K562 (cell line): ENCODE results near the gene LHB. TPM values are rescaled to one million over a fixed set of nuclear protein-coding genes. Genes with fewer than 3 reads are reported as not detected.

ENCODE experiments used
- ERF ChIP-seq: fragments of 450-650 bp; formaldehyde crosslinking; IDR thresholded peaks from 2 replicates; pipeline ENCODE4 v1.4.0; 2020; ENCODE audit warnings: mild to moderate bottlenecking, mixed read lengths
- L3MBTL2 ChIP-seq: fragments of 450-650 bp; IDR thresholded peaks from 2 replicates; pipeline ENCODE4 v1.6.1; 2016; ENCODE audit warnings: mild to moderate bottlenecking, moderate library complexity
- MYBL2 ChIP-seq, 2 experiments: fragments of 450-650 bp in 1 of 2; sonication (generic) in 1 of 2; formaldehyde crosslinking in 1 of 2; IDR thresholded peaks; 2 replicates each; pipeline versions ENCODE4 v1.6.1 to v1.8.1; 2017 to 2022; ENCODE audit warnings: borderline replicate concordance in 1 of 2, inconsistent platforms in 1 of 2, low read depth in 1 of 2, mild to moderate bottlenecking in 1 of 2, missing genetic modification reagents in 1 of 2, moderate library complexity in 1 of 2
- POLR2A ChIP-seq: fragments of 450-650 bp; conservative IDR thresholded peaks from 2 replicates; pipeline ENCODE4 v1.6.1; 2016
- polyA plus RNA-seq, 8 experiments: library from polyadenylated mRNA; depleted of rRNA in 4 of 8; stranded (reverse) in 5 of 8; unstranded in 3 of 8; fragments of >200 nt; fragmentation: Nextera tagmentation in 2 of 8; fragmentation: Illumina TruSeq in 1 of 8; extraction: Ambion mirVana in 2 of 8; extraction: Trizol in 1 of 8; gene quantifications; 2 replicates each; pipeline versions ENCODE4 v1.2.1 to v1.2.3, GENCODE V29; 2011 to 2014; ENCODE audit warnings: inconsistent platforms in 1 of 8, missing spikeins in 1 of 8
- total RNA-seq, 7 experiments: library from RNA; depleted of rRNA in 6 of 7; stranded (reverse); fragments of >200 nt in 6 of 7; fragmentation: Illumina TruSeq in 2 of 7; extraction: Trizol in 2 of 7; gene quantifications; 2 replicates each; pipeline versions ENCODE4 v1.2.1 to v1.2.3, GENCODE V29; 2011 to 2021; ENCODE audit warnings: low replicate concordance in 1 of 7
- TF ChIP-seq, protein P1 (sequence below), 2 experiments: fragments of 450-650 bp; formaldehyde crosslinking in 1 of 2; IDR thresholded peaks; 2 replicates each; pipeline versions ENCODE4 v1.4.0 to v1.6.1; 2014 to 2020; ENCODE audit warnings: mild to moderate bottlenecking in 2 of 2, borderline replicate concordance in 1 of 2, low read depth in 1 of 2
- TF ChIP-seq, protein P2 (sequence below), 2 experiments: IDR thresholded peaks; 2 replicates each; pipeline ENCODE4 v1.6.1; 2011; ENCODE audit warnings: borderline replicate concordance in 1 of 2, control low read depth in 1 of 2, low read depth in 1 of 2, low read length in 1 of 2, mild to moderate bottlenecking in 1 of 2, mixed read lengths in 1 of 2, moderate library complexity in 1 of 2; ENCODE audit not compliant: insufficient read depth in 1 of 2, insufficient read length in 1 of 2, poor library complexity in 1 of 2, severe bottlenecking in 1 of 2; ENCODE audit errors: extremely low read depth in 1 of 2
- TF ChIP-seq, protein P3 (sequence below), 3 experiments: IDR thresholded peaks in 2 of 3; conservative IDR thresholded peaks in 1 of 3; 2 replicates each; pipeline ENCODE4 v1.5.1; 2011 to 2012; ENCODE audit warnings: low read length in 3 of 3, mild to moderate bottlenecking in 3 of 3, control low read depth in 2 of 3, improper control_type of control experiment in 1 of 3, inconsistent platforms in 1 of 3, low read depth in 1 of 3, mixed read lengths in 1 of 3, moderate library complexity in 1 of 3; ENCODE audit not compliant: insufficient read depth in 2 of 3

LHB gene
- total and polyA plus RNA-seq, 9 of the 15 experiments (the other 6 are each of a cell fraction or from before 2014, with no cell fraction given), result 0.54 TPM; not detected in 8

DNA sequence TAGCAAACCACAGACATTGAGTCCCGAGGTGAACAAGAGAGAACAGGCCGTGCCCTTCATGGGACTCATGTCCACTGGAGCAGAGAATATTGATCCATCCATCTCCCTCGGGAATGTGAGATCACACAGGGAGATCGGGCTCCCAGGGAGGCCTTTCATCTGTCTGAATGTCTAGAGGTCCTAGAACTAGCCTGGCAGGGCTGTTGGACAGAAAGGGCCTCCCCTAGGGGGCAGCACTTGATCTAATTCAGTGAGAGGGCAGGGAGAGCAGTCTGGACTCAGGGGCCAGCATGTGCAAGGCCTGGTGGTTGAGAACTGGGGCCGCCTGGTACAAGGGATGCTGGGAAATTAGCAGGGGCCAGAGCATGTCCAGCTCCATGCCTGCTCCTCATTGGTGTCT, 18.9 kb downstream of the LHB start (continued):
- TF ChIP-seq, protein P1, sequence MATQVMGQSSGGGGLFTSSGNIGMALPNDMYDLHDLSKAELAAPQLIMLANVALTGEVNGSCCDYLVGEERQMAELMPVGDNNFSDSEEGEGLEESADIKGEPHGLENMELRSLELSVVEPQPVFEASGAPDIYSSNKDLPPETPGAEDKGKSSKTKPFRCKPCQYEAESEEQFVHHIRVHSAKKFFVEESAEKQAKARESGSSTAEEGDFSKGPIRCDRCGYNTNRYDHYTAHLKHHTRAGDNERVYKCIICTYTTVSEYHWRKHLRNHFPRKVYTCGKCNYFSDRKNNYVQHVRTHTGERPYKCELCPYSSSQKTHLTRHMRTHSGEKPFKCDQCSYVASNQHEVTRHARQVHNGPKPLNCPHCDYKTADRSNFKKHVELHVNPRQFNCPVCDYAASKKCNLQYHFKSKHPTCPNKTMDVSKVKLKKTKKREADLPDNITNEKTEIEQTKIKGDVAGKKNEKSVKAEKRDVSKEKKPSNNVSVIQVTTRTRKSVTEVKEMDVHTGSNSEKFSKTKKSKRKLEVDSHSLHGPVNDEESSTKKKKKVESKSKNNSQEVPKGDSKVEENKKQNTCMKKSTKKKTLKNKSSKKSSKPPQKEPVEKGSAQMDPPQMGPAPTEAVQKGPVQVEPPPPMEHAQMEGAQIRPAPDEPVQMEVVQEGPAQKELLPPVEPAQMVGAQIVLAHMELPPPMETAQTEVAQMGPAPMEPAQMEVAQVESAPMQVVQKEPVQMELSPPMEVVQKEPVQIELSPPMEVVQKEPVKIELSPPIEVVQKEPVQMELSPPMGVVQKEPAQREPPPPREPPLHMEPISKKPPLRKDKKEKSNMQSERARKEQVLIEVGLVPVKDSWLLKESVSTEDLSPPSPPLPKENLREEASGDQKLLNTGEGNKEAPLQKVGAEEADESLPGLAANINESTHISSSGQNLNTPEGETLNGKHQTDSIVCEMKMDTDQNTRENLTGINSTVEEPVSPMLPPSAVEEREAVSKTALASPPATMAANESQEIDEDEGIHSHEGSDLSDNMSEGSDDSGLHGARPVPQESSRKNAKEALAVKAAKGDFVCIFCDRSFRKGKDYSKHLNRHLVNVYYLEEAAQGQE (IDR thresholded peaks at IDR 0.05; ENCODE audit: borderline replicate concordance), result 0 out of 2 replicates have a peak, but pooled peaks have one; percentile 11
- TF ChIP-seq, protein P1 (CRISPR knock-in tag; IDR thresholded peaks at IDR 0.05; ENCODE audit: low read depth), result no peak
- TF ChIP-seq ERF (CRISPR knock-in tag) (no peak), L3MBTL2 (peak; percentile 27; the same call in 1 of the 2 replicates), POLR2A (0 out of 2 replicates have a peak, but pooled peaks have one; percentile 11), MYBL2 (IDR thresholded peaks at IDR 0.05; ENCODE audit: low read depth) (no peak), MYBL2 (CRISPR knock-in tag; IDR thresholded peaks at IDR 0.05; ENCODE audit: borderline replicate concordance) (no peak)
- TF ChIP-seq, protein P2, sequence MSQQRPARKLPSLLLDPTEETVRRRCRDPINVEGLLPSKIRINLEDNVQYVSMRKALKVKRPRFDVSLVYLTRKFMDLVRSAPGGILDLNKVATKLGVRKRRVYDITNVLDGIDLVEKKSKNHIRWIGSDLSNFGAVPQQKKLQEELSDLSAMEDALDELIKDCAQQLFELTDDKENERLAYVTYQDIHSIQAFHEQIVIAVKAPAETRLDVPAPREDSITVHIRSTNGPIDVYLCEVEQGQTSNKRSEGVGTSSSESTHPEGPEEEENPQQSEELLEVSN (IDR thresholded peaks at IDR 0.05; ENCODE audit: borderline replicate concordance in 1 of 2, extremely low read depth in 1 of 2, insufficient read depth in 1 of 2, insufficient read length in 1 of 2, low read depth in 1 of 2, low read length in 1 of 2, poor library complexity in 1 of 2, severe bottlenecking in 1 of 2), result peak in 1 of 2 experiments; percentile 33
- TF ChIP-seq, protein P3, sequence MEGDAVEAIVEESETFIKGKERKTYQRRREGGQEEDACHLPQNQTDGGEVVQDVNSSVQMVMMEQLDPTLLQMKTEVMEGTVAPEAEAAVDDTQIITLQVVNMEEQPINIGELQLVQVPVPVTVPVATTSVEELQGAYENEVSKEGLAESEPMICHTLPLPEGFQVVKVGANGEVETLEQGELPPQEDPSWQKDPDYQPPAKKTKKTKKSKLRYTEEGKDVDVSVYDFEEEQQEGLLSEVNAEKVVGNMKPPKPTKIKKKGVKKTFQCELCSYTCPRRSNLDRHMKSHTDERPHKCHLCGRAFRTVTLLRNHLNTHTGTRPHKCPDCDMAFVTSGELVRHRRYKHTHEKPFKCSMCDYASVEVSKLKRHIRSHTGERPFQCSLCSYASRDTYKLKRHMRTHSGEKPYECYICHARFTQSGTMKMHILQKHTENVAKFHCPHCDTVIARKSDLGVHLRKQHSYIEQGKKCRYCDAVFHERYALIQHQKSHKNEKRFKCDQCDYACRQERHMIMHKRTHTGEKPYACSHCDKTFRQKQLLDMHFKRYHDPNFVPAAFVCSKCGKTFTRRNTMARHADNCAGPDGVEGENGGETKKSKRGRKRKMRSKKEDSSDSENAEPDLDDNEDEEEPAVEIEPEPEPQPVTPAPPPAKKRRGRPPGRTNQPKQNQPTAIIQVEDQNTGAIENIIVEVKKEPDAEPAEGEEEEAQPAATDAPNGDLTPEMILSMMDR (IDR thresholded peaks at IDR 0.05 in 2 of 3, conservative IDR thresholded peaks at IDR 0.05 in 1 of 3; ENCODE audit: insufficient read depth in 2 of 3, low read depth in 1 of 3, low read length in 3 of 3), result peak; percentile 64 to 79 (median 74)
